GM18505 (cell line): ENCODE measurements around the gene TPPP.

ENCODE experiments used
- ATAC-seq: cut with Tn5 transposase; IDR thresholded peaks from one replicate; pipeline ENCODE4 v1.9.1; 2021; ENCODE audit not compliant: unreplicated experiment
- POLR2A ChIP-seq: IDR thresholded peaks from 4 replicates; pipeline ENCODE4 v1.6.1; 2011; ENCODE audit warnings: borderline replicate concordance; ENCODE audit not compliant: insufficient read depth, insufficient read length; ENCODE audit errors: extremely low read depth

Gene TPPP

GRCh38 chr5:662751-663435 lies 30.3 kb downstream of the TPPP start:
- no peak for ATAC-seq
- TF ChIP-seq POLR2A, result no peak

DNA sequence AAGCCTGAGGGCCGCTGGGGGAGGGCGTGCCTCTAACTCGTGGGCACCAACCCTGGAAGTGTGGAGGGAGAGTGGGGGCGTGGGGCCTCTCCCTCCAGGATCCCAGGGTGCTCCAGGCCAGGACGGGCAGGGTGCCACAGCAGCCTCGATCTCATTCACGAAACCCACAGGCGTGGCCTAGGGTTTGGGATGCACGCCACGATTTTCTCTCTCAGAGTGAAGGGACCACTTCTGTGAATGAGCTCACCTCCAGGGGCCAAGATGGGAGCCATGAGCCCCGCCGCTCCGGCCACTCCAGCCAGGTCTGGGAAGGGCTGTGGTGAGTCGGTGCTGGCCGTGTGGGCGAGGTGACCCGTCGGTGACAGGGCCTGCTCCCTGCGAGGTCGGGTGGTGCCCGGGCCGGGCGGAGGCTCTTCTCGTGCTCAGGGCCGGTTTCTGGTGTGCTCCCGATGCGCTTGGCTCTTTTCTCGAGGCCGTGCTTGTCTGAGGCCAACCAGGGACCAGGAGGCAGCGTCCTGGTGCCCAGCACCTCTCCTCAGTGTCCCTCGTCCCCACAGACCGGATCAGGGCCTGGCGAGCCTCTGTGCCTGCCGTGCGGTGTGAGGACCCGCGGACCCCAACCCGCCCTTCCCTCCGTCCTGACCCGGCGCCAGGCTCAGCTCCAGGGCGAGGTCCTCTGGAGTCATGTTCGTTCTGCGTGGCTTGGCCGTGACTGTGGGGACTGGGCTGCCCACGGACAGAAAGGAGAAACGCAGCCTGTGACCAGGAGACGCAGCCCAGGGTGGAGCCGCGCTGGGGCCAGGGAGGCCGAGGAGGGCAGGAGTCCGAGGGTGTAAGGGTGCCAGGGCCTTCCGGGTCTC lies 31.0 kb downstream of the TPPP start:
- TF ChIP-seq POLR2A, result no peak
- no peak for ATAC-seq

DNA sequence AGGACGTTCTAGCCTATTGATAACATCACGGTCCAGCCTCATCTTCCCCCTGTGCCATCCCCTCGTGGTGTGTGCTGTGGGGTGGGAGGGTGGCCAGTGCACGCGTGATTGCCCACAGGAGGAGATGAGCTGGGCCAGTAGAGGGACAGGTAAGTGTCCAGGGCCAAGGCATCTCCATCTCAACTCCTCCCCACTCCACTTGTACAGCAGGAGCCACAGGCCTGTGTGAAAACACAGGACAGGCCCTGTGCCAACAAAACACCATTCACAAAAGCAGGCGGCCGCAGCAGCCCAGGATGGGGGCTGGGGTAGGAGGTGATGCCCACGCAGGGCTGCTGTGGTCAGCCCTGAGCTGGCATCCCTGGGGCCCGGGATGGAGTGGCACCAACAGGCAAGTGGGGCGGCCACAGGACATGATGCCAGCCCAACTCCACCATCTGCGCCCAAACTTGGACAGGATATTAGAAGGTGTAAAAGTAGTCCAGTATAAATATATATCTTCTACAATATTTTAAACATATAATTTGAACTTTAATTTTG lies 32.6 kb downstream of the TPPP start:
- no peak for TF ChIP-seq POLR2A
- no peak for ATAC-seq

- no peak for TF ChIP-seq POLR2A
- no peak for ATAC-seq
Observed at GRCh38 chr5:659496-660263, 33.5 kb downstream of the TPPP start.

DNA sequence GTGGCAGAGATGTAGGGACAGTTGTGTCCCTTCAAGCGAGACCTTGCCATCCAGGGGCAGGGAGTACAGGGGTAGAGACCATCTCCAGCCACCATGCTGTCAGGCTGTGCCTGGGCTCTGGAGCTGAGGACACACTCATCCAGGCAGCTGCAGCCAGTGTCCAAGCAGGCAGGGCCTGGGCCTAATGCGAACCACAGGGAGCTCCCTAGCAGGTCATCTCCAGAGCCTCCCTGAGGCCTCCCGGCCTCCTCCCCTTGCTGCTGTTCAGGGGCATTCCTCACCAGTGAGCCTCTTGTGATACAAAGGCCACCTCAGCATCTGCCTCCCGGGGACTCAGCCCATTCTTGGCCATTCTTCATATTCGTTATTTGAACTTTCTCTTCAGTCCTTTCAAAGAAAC lies 35.0 kb downstream of the TPPP start:
- no peak for TF ChIP-seq POLR2A
- no peak for ATAC-seq

DNA sequence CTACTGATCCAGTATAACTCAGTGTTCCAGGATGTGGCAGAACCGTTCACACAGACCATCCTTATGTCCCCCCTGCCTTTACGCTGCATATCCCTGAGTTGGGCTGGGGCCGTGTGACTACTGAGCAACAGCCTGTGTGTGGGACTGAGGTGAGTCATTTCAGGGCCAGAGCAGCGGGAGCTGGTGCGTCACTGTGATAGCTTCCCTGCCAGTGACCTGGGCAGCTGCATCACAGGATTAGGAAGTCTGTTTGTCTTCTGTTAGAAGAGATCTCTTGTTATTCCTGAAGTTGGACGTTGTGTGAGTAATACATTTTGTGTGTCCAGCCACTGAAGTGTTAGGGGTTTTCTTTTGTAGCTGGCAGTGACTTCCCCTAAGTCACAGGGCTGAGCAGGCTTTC lies 35.6 kb downstream of the TPPP start:
- no peak for TF ChIP-seq POLR2A
- ATAC-seq, result no peak

- no peak for TF ChIP-seq POLR2A
- ATAC-seq, result no peak
Observed at GRCh38 chr5:655406-655805, 37.7 kb downstream of the TPPP start.

DNA sequence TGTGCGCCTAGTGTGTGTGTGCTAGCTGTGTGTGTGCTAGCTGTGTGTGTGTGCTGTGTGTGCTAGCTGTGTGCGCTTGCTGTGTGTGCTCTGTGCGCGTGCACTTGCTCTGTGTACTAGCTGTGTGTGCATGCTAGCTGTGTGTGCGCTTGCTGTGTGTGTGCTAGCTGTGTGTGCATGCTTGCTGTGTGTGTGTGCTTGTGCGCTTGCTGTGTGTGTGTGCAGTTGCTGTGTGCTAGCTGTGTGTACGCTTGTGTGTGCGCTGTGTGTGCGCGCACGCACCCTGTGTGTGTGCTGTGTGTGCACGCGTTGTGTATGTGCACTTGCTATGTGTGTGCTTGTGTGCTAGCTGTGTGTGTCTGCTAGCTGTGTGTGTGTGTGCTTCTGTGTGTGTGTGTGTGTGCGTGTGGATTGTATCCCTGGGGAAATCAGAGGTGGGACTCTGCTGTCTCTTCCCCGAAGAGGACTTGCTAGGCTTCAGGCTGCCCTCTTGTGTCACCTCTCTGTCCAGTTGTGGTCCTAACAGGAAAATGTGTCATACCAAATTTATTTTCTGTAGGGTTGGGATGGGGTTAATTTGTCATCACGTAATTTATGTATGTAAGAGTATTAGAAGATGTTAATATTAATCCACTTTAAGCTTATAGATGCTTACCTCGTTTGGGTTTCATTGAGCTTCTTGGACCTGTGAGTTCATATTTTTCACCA lies 38.9 kb downstream of the TPPP start:
- ATAC-seq, result no peak
- no peak for TF ChIP-seq POLR2A

DNA sequence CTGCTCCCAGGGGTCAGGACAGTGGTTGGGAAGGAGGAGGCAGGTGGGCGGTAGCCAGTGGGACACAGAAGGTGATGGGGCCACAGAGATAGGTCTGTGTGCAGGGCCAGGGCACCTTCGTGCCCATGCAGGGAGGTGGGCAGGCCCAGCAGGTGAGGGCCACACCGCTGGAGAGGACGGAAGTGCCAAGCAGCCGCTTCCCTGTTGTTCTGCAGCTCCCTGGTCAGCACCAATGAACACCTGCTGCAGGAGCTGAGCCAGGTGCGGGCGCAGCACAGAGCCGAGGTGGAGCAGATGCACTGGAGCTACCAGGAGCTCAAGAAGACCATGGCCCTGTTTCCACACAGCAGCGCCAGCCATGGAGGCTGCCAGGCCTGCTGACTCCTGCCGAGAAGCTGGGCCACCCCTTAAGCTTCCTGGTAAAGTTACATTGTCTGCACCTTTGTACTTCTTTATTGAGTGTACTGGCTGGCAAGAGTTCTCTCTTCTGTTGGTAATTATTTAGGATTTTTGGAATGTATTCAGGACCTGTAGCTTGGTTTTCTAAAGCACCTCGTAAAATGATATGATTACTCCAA lies 40.3 kb downstream of the TPPP start:
- no peak for ATAC-seq

GRCh38 chr5:652023-652515 lies 41.1 kb downstream of the TPPP start:
- no peak for ATAC-seq
- TF ChIP-seq POLR2A, result no peak

More for the DNA sequence above, 40.3 kb downstream of the TPPP start:
- TF ChIP-seq POLR2A, result no peak

DNA sequence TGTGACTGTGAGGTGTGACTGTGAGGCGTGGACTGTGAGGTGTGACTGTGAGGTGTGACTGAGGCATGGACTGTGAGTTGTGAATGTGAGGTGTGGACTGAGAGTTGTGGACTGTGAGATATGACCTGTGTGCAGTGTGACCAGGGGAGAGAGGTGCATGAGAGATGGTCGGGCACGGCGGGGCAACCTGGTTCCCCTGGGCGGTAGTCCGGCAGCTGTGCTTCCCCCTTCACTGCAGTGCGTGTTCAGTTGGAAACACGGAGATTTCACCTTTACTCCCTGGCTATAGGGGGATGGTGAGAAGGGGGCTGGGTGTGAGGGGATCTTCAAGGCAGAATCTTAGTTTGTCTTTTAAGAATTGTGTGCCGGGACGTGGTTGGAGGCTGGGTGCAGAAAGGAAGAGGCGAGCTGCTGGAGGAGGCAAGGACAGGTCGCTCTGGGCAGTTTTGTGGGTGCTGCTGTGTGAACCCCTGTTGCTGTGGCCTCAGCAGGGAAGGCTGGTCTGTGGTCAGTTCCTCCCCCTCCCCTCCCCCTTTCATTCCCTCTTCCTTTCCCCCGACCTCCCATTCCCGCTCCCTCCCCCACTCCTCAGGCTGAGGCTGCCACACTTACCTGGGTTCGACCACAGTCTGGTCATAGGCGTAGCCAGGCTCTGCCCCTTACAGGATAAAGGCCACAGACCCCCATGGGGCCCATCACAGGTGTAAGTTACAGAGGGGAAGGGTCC lies 41.7 kb downstream of the TPPP start:
- no peak for TF ChIP-seq POLR2A
- ATAC-seq, result no peak

- TF ChIP-seq POLR2A, result no peak
- no peak for ATAC-seq
Observed at GRCh38 chr5:647727-648126, 45.4 kb downstream of the TPPP start.
